Nephron (organoid): Measurements from ENCODE around the gene CGREF1.
A peak's percentile ranks its signal among the peaks of the same experiment; 100 is the strongest.

Source experiments
- H3K27ac Mint-ChIP-seq, 3 experiments: 2 replicates each; pipeline ENCODE4 v1.8.0; 2020; ENCODE audit warnings: mixed read lengths in 3 of 3, mild to moderate bottlenecking in 2 of 3, moderate library complexity in 1 of 3
- H3K27me3 Mint-ChIP-seq: 2 replicates; pipeline ENCODE4 v1.8.0; 2021; ENCODE audit warnings: low read depth, mild to moderate bottlenecking, moderate library complexity, mixed read lengths
- H3K36me3 Mint-ChIP-seq: 2 replicates; pipeline ENCODE4 v1.8.0; 2020; ENCODE audit warnings: low read depth, mixed read lengths
- H3K4me1 Mint-ChIP-seq: 2 replicates; pipeline ENCODE4 v1.8.0; 2020; ENCODE audit warnings: mixed read lengths
- H3K4me3 Mint-ChIP-seq, 3 experiments: 2 replicates each; pipeline ENCODE4 v1.8.0; 2020; ENCODE audit warnings: mild to moderate bottlenecking in 3 of 3, mixed read lengths in 3 of 3, moderate library complexity in 2 of 3
- H3K9me3 Mint-ChIP-seq: 2 replicates; pipeline ENCODE4 v1.8.0; 2020; ENCODE audit warnings: mixed read lengths
- TF ChIP-seq, protein P1 (sequence below), 3 experiments: fragments of 200-600 bp; sonication (generic); IDR thresholded peaks; one replicate each; pipeline ENCODE4 v1.5.0; 2021; ENCODE audit warnings: antibody characterized with exemption in 3 of 3; ENCODE audit not compliant: unreplicated experiment in 3 of 3

CGREF1 gene

DNA sequence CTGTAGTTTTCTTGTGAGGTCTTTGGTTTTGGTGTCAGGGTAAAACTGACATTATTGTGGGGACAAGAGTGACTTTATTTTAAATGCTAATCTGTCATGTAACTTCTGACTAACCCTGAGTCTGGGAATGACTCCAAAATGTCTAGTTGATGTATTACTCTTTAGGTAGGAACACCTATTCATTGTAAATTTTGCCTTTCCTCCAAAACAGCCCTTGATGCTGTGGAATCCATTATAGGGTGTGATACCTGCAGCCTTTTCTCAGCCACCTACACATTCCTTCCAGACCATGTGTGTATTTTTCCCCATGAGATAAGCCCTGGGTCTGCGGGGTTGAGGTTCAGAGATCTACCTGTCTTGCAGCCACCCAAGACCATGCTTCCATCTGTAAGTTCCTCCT, 24.4 kb upstream of the CGREF1 start:
- Mint-ChIP-seq H3K27ac (no peak overlapping the region), H3K36me3 (no peaks in the 10 kb centered on the region), H3K9me3 (peaks cover 8% of the 10 kb centered on the region), H3K4me3 (no peak overlapping the region), H3K4me1 (peaks cover 15% of the 10 kb centered on the region), H3K27me3 (peaks cover 6% of the 10 kb centered on the region)
- TF ChIP-seq, protein P1, sequence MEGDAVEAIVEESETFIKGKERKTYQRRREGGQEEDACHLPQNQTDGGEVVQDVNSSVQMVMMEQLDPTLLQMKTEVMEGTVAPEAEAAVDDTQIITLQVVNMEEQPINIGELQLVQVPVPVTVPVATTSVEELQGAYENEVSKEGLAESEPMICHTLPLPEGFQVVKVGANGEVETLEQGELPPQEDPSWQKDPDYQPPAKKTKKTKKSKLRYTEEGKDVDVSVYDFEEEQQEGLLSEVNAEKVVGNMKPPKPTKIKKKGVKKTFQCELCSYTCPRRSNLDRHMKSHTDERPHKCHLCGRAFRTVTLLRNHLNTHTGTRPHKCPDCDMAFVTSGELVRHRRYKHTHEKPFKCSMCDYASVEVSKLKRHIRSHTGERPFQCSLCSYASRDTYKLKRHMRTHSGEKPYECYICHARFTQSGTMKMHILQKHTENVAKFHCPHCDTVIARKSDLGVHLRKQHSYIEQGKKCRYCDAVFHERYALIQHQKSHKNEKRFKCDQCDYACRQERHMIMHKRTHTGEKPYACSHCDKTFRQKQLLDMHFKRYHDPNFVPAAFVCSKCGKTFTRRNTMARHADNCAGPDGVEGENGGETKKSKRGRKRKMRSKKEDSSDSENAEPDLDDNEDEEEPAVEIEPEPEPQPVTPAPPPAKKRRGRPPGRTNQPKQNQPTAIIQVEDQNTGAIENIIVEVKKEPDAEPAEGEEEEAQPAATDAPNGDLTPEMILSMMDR (IDR thresholded peaks at IDR 0.05; ENCODE audit: unreplicated experiment in 3 of 3) = no peak

DNA sequence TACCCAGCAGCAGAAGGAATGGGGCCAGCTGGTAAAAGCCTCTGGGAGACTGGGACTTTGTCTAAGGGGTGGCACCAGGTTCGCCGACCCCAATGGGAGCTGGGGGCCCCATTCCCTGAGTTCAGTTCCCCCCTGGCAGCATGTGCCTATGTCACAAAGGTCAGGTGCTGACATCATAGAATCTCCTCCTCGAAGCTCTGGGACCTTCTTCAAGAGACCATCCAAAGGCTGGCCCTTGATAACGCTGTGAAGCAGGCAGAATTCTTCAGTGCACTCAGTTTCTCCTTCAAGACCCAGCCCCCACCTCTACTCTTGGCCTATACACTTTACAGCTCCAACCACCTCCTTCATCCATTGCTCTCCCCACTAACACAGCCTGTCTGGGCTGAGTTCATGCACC, 20.4 kb upstream of the CGREF1 start, which contains the start of gene PRR30:
Gene PRR30, minus strand, starts transcription at position 101 of the 400 bp plus-strand sequence. CDS start 1,081 bp downstream, outside the sequence.
- Mint-ChIP-seq H3K27ac (peak within 1 kb of the TSS in 2 of 3 experiments; percentile 40 to 79), H3K4me1 (no peaks in the 10 kb centered on the region), H3K27me3 (peaks cover 6% of the 10 kb centered on the region), H3K9me3 (peaks cover 8% of the 10 kb centered on the region), H3K4me3 (peak within 1 kb of the TSS in 1 of 3 experiments; percentile 37), H3K36me3 (no peaks in the 10 kb centered on the region)
- TF ChIP-seq, protein P1 (IDR thresholded peaks at IDR 0.05; ENCODE audit: unreplicated experiment in 3 of 3) = no peak

GRCh38 chr2:27138111-27138510, 19.2 kb upstream of the CGREF1 start:
- Mint-ChIP-seq H3K9me3 (peaks cover 3% of the 10 kb centered on the region), H3K27ac (peak overlapping the region in 2 of 3 experiments; percentile 35 to 51), H3K36me3 (peaks cover 6% of the 10 kb centered on the region), H3K27me3 (peaks cover 2% of the 10 kb centered on the region), H3K4me1 (peaks cover 9% of the 10 kb centered on the region), H3K4me3 (peak overlapping the region in 2 of 3 experiments; percentile 48)
- TF ChIP-seq, protein P1 (IDR thresholded peaks at IDR 0.05; ENCODE audit: unreplicated experiment in 3 of 3) = no peak

- TF ChIP-seq, protein P1 (IDR thresholded peaks at IDR 0.05; ENCODE audit: unreplicated experiment in 3 of 3) = no peak
- H3K36me3 Mint-ChIP-seq = peaks cover 10% of the 10 kb centered on the region
- no peaks in the 10 kb centered on the region for H3K9me3 Mint-ChIP-seq
- peak overlapping the region in 1 of 3 experiments; percentile 48 for H3K4me3 Mint-ChIP-seq
- H3K27me3 Mint-ChIP-seq = no peaks in the 10 kb centered on the region
- peak overlapping the region in 1 of 3 experiments; percentile 51 for H3K27ac Mint-ChIP-seq
- H3K4me1 Mint-ChIP-seq = peaks cover 13% of the 10 kb centered on the region
These were observed 18.5 kb upstream of the CGREF1 start for GRCh38 chr2:27137322-27137935.

DNA sequence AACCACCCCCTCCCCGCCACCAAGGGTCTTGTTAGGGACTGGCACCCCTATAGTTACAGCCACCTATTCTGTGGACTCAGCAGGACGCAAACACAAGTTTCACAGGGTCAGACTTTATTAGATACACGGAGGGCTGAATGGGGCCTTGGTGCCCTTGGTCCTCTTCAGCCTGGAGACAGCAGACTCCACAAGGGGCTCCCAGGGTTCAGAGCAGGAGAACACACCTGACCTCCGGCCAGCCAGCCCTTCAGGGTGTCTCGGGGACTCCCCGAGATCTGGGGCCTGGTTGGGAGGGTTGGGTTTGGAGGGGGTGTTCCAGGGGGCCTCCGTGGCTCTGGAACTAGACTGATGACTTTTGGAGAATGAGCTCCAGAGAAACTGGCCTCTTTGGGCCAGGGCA, 17.8 kb upstream of the CGREF1 start:
- H3K27me3 Mint-ChIP-seq = no peaks in the 10 kb centered on the region
- peak overlapping the region in 1 of 3 experiments; percentile 66 for H3K27ac Mint-ChIP-seq

More for the DNA sequence above, 17.8 kb upstream of the CGREF1 start:
- Mint-ChIP-seq H3K4me1 (peaks cover 13% of the 10 kb centered on the region), H3K36me3 (peaks cover 10% of the 10 kb centered on the region), H3K4me3 (peak overlapping the region in 2 of 3 experiments; percentile 19 to 30), H3K9me3 (no peaks in the 10 kb centered on the region)
- TF ChIP-seq, protein P1 (IDR thresholded peaks at IDR 0.05; ENCODE audit: unreplicated experiment in 3 of 3) = no peak
